Breast epithelium (tissue), 4 donors: ENCODE measurements around the gene GPER1. TPM values are rescaled to one million over a fixed set of nuclear protein-coding genes. Genes with fewer than 3 reads are reported as not detected.

ENCODE experiments used
- DNase-seq, 2 donors: peaks; one replicate each; pipeline ENCODE4 v3.0.0-alpha.2; 2019; ENCODE audit warnings: low spot score in 2 of 2
- H3K27ac ChIP-seq, 2 donors: fragments of 200-600 bp; sonication (generic) in 1 of 2; one replicate each; pipeline ENCODE4 v1.5.1; 2016 to 2019; ENCODE audit warnings: mild to moderate bottlenecking in 1 of 2
- H3K27me3 ChIP-seq, 2 donors: fragments of 200-600 bp; sonication (generic) in 1 of 2; one replicate each; pipeline versions ENCODE4 v1.5.1 to v1.6.0; 2017 to 2019; ENCODE audit warnings: control low read depth in 1 of 2, mild to moderate bottlenecking in 1 of 2
- H3K36me3 ChIP-seq: fragments of 200-600 bp; one replicate; pipeline ENCODE4 v1.5.1; 2019
- H3K4me1 ChIP-seq, 2 donors: fragments of 200-600 bp; sonication (generic); one replicate each; pipeline ENCODE4 v1.5.1; 2016 to 2019; ENCODE audit warnings: control low read depth in 1 of 2
- H3K4me3 ChIP-seq, 3 donors: fragments of 200-600 bp; sonication (generic); 1 replicate in 2 of 3; 2 replicates in 1 of 3; pipeline ENCODE4 v1.5.1; 2016 to 2019; ENCODE audit warnings: mild to moderate bottlenecking in 3 of 3, moderate library complexity in 2 of 3
- H3K9me3 ChIP-seq, 2 donors: fragments of 200-600 bp; sonication (generic) in 1 of 2; one replicate each; pipeline ENCODE4 v1.5.1; 2016 to 2019; ENCODE audit warnings: control low read depth in 1 of 2
- POLR2A ChIP-seq: fragments of 450-650 bp; IDR thresholded peaks from one replicate; pipeline ENCODE4 v1.6.1; 2016; ENCODE audit warnings: antibody characterized with exemption, mild to moderate bottlenecking, moderate library complexity
- POLR2AphosphoS5 ChIP-seq, 3 donors: sonication (generic); formaldehyde crosslinking; IDR thresholded peaks; one replicate each; pipeline ENCODE4 v1.6.1; 2017; ENCODE audit warnings: antibody characterized with exemption in 3 of 3
- intact Hi-C: fragments of 100-400 bp; cut with DNase I; formaldehyde crosslinking; loops from one replicate; pipeline ENCODE4 v1.15.1; 2023; ENCODE audit warnings: low total_unique reads
- total RNA-seq, 3 donors: library from RNA; depleted of rRNA; stranded (reverse); fragments of >200 nt; gene quantifications; one replicate each; pipeline ENCODE4 v1.1.0, GENCODE V29; 2016
- TF ChIP-seq, protein P1 (sequence below), 3 donors: fragments of 450-650 bp; IDR thresholded peaks; one replicate each; pipeline ENCODE4 v1.5.1; 2016 to 2017; ENCODE audit warnings: antibody characterized with exemption in 3 of 3, mild to moderate bottlenecking in 3 of 3, moderate library complexity in 3 of 3

Gene GPER1
- total RNA-seq, 3 donors from 2014 or later = 2.6 to 3.3 (median 3.2) TPM

DNA sequence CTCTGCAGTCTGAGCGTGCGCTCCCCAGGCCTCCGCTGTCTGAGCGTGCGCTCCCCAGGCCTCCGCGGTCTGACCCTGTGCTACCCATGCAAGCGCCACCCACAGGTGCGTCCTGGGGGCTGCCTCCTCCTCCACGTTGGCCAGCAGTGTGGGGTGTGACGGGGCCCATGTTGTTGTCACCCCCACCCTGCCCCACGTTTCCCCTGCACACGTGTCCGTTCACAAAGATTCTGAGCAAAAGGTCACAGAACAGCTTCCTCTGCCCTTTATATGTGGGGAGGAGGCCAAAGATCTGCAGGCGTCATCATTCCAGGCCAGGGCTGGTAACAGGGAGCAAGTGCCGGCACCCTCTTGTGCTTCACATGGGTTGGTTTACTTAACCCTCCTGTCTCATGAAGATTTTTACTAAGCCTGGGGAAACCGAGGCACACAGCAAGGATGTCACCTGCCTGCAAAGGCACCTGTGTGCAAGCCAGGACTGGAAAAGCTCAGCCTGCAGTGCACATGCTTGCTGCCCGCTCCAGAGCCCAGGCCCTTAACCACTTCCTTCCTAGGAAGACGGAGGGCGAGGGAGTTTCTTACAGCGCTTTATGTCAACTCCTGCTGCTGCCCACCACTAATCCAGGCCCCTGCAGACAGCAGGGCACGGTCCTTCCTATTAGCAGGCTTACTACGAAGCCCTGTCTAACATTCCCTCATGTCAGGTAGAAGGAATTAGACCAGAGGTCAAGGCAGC lies 38.7 kb upstream of the GPER1 start:
- intact Hi-C loops = loop anchor here (1.0 kb wide), 1 partner anchor 43 kb away; no protein-coding TSS in a partner anchor
- TF ChIP-seq POLR2AphosphoS5 (IDR thresholded peaks at IDR 0.05) = no peak
- TF ChIP-seq POLR2A = no peak
- TF ChIP-seq, protein P1, sequence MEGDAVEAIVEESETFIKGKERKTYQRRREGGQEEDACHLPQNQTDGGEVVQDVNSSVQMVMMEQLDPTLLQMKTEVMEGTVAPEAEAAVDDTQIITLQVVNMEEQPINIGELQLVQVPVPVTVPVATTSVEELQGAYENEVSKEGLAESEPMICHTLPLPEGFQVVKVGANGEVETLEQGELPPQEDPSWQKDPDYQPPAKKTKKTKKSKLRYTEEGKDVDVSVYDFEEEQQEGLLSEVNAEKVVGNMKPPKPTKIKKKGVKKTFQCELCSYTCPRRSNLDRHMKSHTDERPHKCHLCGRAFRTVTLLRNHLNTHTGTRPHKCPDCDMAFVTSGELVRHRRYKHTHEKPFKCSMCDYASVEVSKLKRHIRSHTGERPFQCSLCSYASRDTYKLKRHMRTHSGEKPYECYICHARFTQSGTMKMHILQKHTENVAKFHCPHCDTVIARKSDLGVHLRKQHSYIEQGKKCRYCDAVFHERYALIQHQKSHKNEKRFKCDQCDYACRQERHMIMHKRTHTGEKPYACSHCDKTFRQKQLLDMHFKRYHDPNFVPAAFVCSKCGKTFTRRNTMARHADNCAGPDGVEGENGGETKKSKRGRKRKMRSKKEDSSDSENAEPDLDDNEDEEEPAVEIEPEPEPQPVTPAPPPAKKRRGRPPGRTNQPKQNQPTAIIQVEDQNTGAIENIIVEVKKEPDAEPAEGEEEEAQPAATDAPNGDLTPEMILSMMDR (IDR thresholded peaks at IDR 0.05) = no peak
- H3K4me1 ChIP-seq = peaks cover 21 to 23% of the 10 kb centered on the region in 2 donors
- H3K4me3 ChIP-seq = no peak overlapping the region
- no peaks in the 10 kb centered on the region for H3K27me3 ChIP-seq
- no peaks in the 10 kb centered on the region for H3K36me3 ChIP-seq
- no peak for DNase-seq
- no peaks in the 10 kb centered on the region for H3K9me3 ChIP-seq
- peak overlapping the region in 1 of 2 donors; percentile 90 for H3K27ac ChIP-seq

DNA sequence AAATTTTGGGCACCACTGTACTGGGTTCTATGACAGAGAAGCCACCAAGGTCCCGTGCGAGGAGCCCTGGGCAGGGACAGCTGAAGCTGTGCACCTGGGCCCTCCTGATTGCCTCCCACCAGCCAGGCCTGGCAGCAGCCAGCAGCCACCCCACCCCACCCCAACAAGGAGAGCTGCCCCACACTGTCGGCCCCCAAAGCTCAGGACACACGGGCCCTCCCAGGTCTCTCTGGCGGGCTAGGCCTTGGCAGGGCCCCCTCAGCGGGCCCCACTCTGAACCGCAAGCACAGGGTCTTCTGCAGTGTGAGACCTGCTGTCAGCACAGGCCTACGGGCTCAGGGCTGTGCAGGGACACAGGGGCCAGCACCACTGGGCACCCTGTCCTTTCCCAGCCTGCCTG lies 38.1 kb upstream of the GPER1 start:
- no peak overlapping the region for H3K4me3 ChIP-seq
- TF ChIP-seq POLR2A (no peak), POLR2AphosphoS5 (IDR thresholded peaks at IDR 0.05) (no peak)
- TF ChIP-seq, protein P1 (IDR thresholded peaks at IDR 0.05) = no peak
- no peak for DNase-seq
- no peaks in the 10 kb centered on the region for H3K9me3 ChIP-seq
- H3K4me1 ChIP-seq = peaks cover 21 to 23% of the 10 kb centered on the region in 2 donors
- peak overlapping the region in 1 of 2 donors; percentile 90 for H3K27ac ChIP-seq
- no peaks in the 10 kb centered on the region for H3K36me3 ChIP-seq
- no peaks in the 10 kb centered on the region for H3K27me3 ChIP-seq
- intact Hi-C loops = loop anchor here (1.0 kb wide), 1 partner anchor 42 kb away; no protein-coding TSS in a partner anchor

DNA sequence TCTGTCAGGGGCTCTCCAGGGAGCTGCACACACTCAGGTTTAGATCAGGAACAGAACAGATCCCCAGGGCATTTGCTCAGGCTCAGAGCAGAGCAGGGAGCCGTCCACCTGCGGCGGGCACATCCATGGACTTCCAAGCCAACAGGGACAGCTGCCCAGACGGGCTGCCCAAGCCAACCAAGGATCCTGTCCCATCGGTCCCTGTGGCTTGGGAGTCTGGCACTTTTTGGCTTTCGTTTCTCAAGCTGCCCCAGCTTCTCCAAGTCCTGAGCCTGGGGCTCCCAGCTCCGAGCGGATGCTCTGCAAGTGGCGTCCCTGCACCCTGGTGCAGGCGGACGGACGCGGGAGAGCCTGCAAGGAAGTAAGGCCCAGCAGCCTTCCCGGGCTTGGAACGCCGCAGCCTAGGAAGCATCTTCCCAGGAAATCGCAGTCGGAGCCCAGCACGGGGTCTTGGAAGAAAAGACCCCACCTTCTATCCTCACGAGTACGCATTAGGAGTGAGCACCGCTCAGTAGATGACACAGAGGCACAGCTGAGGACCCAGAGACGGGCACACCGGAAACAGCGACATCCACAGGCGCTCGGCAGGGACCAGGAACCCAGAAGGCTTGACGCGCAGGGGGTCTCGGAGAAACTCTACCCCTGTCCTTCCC lies 37.5 kb upstream of the GPER1 start:
- no peaks in the 10 kb centered on the region for H3K9me3 ChIP-seq
- no peak for TF ChIP-seq POLR2AphosphoS5 (IDR thresholded peaks at IDR 0.05)
- TF ChIP-seq POLR2A = no peak
- TF ChIP-seq, protein P1 (IDR thresholded peaks at IDR 0.05) = no peak
- DNase-seq = no peak
- H3K4me3 ChIP-seq = no peak overlapping the region
- H3K27me3 ChIP-seq = no peaks in the 10 kb centered on the region
- H3K4me1 ChIP-seq = peaks cover 19 to 21% of the 10 kb centered on the region in 2 donors
- H3K36me3 ChIP-seq = no peaks in the 10 kb centered on the region
- intact Hi-C loops = no loop called here
- H3K27ac ChIP-seq = peak overlapping the region in 1 of 2 donors; percentile 90

DNA sequence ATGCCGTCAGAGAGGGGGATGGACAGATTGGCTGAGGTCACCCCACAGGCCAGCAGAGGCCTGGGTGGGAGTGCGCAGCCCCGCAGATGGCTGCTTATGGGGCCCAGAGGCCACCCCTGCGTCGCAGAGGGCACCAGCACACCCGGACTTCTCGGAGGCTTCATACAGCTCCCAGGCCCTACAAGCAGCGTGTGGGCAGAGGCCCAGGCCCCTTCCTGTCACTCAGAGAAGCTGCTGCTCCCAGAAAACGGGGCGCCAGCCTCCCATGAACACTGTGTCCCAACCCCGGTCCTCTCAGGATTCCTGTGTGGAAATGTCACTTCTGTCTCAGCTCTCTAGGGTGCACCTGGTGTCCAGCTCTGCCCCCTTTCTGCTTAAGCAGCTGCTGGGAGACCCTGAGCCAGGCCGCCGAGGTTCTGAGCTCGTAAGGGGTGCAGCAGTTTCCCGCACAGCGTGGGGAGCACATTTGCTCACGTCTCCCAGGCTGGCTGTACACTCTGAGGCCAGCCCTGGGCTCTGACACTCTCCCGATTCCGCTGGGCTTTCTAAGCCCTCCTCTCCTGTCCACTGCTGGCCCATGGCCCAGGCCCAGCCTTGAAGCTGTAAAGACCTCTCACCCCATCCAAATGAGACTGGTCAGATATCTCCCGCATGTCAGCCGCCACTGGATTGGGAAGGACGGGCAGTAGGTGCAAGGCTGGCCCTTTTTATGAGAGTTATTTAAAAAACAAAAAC lies 36.8 kb upstream of the GPER1 start:
- Histone ChIP-seq H3K4me1 (peaks cover 14 to 19% of the 10 kb centered on the region in 2 donors), H3K27me3 (no peaks in the 10 kb centered on the region), H3K9me3 (no peaks in the 10 kb centered on the region), H3K27ac (peak overlapping the region; percentile 72 to 90), H3K4me3 (no peak overlapping the region), H3K36me3 (no peaks in the 10 kb centered on the region)
- TF ChIP-seq POLR2AphosphoS5 (IDR thresholded peaks at IDR 0.05) (no peak), POLR2A (no peak)
- TF ChIP-seq, protein P1 (IDR thresholded peaks at IDR 0.05) = no peak
- intact Hi-C loops = no loop called here
- DNase-seq = no peak
